Loucy (cell line): ENCODE data around the gene GIT2.

Source experiments
- H2AFZ ChIP-seq: fragments of 200-600 bp; sonication (generic); 2 replicates; pipeline ENCODE4 v1.6.0; 2016; ENCODE audit warnings: antibody characterized with exemption, mild to moderate bottlenecking, low read length, moderate library complexity
- H3F3A ChIP-seq: fragments of 200-600 bp; 2 replicates; pipeline ENCODE4 v1.6.0; 2016; ENCODE audit warnings: antibody characterized with exemption, low read depth, mild to moderate bottlenecking
- H3K27me3 ChIP-seq: fragments of 200-600 bp; sonication (generic); 2 replicates; pipeline ENCODE4 v1.6.1; 2014; ENCODE audit warnings: low read length, mild to moderate bottlenecking; ENCODE audit not compliant: insufficient read depth, poor library complexity, severe bottlenecking
- H3K36me3 ChIP-seq: fragments of 200-600 bp; sonication (generic); 2 replicates; pipeline ENCODE4 v1.6.1; 2016; ENCODE audit warnings: low read length; ENCODE audit not compliant: insufficient read depth
- H3K4me1 ChIP-seq: fragments of 200-600 bp; sonication (generic); 2 replicates; pipeline ENCODE4 v1.5.1; 2014; ENCODE audit warnings: low read length, mild to moderate bottlenecking; ENCODE audit not compliant: insufficient read depth, poor library complexity, severe bottlenecking
- H3K4me2 ChIP-seq: fragments of 200-600 bp; sonication (generic); 2 replicates; pipeline ENCODE4 v1.6.0; 2014; ENCODE audit warnings: antibody characterized with exemption, low read length, low read depth, mild to moderate bottlenecking; ENCODE audit not compliant: poor library complexity, severe bottlenecking
- H3K4me3 ChIP-seq: fragments of 200-600 bp; sonication (generic); 2 replicates; pipeline ENCODE4 v1.5.1; 2014; ENCODE audit warnings: low read length, mild to moderate bottlenecking, mixed read lengths; ENCODE audit not compliant: poor library complexity, severe bottlenecking
- H3K79me2 ChIP-seq: fragments of 200-600 bp; sonication (generic); 2 replicates; pipeline ENCODE4 v1.6.1; 2014; ENCODE audit warnings: low read length; ENCODE audit not compliant: insufficient read depth
- H3K9ac ChIP-seq: fragments of 200-600 bp; sonication (generic); 2 replicates; pipeline ENCODE4 v1.6.0; 2014; ENCODE audit warnings: mild to moderate bottlenecking, low read depth, low read length, moderate library complexity; ENCODE audit not compliant: poor library complexity, severe bottlenecking
- H3K9me2 ChIP-seq: fragments of 200-600 bp; sonication (generic); replicated peaks from 2 replicates; pipeline ENCODE4 v1.6.1; 2016; ENCODE audit warnings: low read depth, low read length, mixed read lengths
- H3K9me3 ChIP-seq: fragments of 200-600 bp; sonication (generic); 2 replicates; pipeline ENCODE4 v1.6.1; 2014; ENCODE audit warnings: mild to moderate bottlenecking, antibody characterized with exemption, low read length, low read depth; ENCODE audit not compliant: insufficient read depth
- H4K20me1 ChIP-seq: fragments of 200-600 bp; sonication (generic); 2 replicates; pipeline ENCODE4 v1.6.0; 2014; ENCODE audit warnings: antibody characterized with exemption, low read length, mild to moderate bottlenecking; ENCODE audit not compliant: insufficient read depth, poor library complexity, severe bottlenecking
- CTCF ChIP-seq: fragments of 200-600 bp; sonication (generic); conservative IDR thresholded peaks from 2 replicates; pipeline ENCODE4 v1.5.1; 2014; ENCODE audit warnings: mild to moderate bottlenecking, antibody characterized with exemption, low read length
- EZH2phosphoT487 ChIP-seq: fragments of 200-600 bp; IDR thresholded peaks from 2 replicates; pipeline ENCODE4 v1.6.1; 2018; ENCODE audit warnings: antibody characterized with exemption, mild to moderate bottlenecking, moderate library complexity, borderline replicate concordance

The GIT2 gene

GRCh38 chr12:109981311-109981710, 14.9 kb downstream of the GIT2 start:
- Histone ChIP-seq H3K79me2 (peaks cover 6% of the 10 kb centered on the region; the same call in 1 of the 2 replicates), H3K27me3 (no peaks in the 10 kb centered on the region), H4K20me1 (no peaks in the 10 kb centered on the region), H3K36me3 (peaks cover 91% of the 10 kb centered on the region), H2AFZ (no peak overlapping the region), H3K4me2 (no peak overlapping the region), H3F3A (no peaks in the 10 kb centered on the region), H3K4me1 (peaks cover 5% of the 10 kb centered on the region), H3K4me3 (no peak overlapping the region), H3K9ac (no peak overlapping the region), H3K9me3 (0 out of 2 replicates have a peak, but pooled peaks cover 3% of the 10 kb centered on the region), H3K9me2 (no peaks in the 10 kb centered on the region)
- no peak for TF ChIP-seq EZH2phosphoT487
- TF ChIP-seq CTCF = no peak

DNA sequence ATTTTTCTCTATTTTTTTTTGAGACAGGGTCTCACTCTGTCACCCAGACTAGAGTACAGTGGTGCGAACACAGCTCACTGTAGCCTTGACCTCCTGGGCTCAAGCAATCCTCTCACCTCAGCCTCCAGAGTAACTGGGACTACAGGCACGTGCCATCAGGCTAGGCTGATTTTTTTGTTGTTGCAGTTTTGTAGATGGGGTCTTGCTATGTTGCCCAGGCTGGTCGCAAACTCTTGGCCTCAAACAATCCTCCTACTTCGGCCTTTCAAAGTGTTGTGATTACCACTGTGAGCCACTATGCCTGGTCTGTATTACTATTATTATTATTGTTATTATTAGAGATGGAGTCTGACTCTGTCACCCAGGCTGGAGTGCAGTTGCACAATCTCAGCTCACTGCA, 23.3 kb downstream of the GIT2 start:
- Histone ChIP-seq H2AFZ (no peak overlapping the region), H3K4me2 (no peak overlapping the region), H3K36me3 (peaks cover 65% of the 10 kb centered on the region; the same call in 1 of the 2 replicates), H3K9me2 (no peaks in the 10 kb centered on the region), H3F3A (no peaks in the 10 kb centered on the region), H3K4me1 (peaks cover 2% of the 10 kb centered on the region), H3K27me3 (no peaks in the 10 kb centered on the region), H4K20me1 (no peaks in the 10 kb centered on the region), H3K79me2 (no peaks in the 10 kb centered on the region), H3K4me3 (no peak overlapping the region), H3K9ac (no peak overlapping the region), H3K9me3 (no peaks in the 10 kb centered on the region)
- TF ChIP-seq CTCF (no peak), EZH2phosphoT487 (no peak)

DNA sequence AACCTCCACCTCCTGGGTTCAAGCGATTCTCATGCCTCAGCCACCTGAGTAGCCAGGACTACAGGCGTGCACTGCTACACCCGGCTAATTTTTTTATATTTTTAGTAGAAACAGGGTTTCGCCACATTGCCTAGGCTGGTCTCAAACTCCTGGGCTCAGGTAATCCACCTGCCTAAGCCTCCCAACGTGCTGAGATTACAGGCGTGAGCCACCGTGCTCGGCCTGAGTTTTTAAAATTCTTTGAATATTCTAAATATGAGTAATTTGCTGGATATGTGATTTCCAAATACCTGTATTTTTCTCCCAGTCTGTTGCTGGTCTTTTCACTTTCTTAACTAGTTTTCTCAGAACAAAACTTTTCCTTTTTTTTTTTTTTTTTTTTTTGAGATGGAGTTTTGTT, 27.4 kb downstream of the GIT2 start:
- Histone ChIP-seq H3K9ac (no peak overlapping the region), H3F3A (peaks cover 2% of the 10 kb centered on the region; the same call in 1 of the 2 replicates), H2AFZ (no peak overlapping the region), H3K36me3 (peaks cover 60% of the 10 kb centered on the region; the same call in 1 of the 2 replicates), H3K79me2 (no peaks in the 10 kb centered on the region), H3K4me1 (peaks cover 17% of the 10 kb centered on the region), H3K9me3 (no peaks in the 10 kb centered on the region), H3K4me3 (no peak overlapping the region), H3K4me2 (no peak overlapping the region), H3K27me3 (no peaks in the 10 kb centered on the region), H4K20me1 (no peaks in the 10 kb centered on the region), H3K9me2 (no peaks in the 10 kb centered on the region)
- TF ChIP-seq EZH2phosphoT487 (no peak), CTCF (no peak)
